A673 (cell line): Measurements from ENCODE around the gene CLDN11. TPM values are rescaled to one million over a fixed set of nuclear protein-coding genes. Genes with fewer than 3 reads are reported as not detected.

Experiments
- Bru-seq: library from RNA; stranded (reverse); fragments of 400-500 nt; gene quantifications from one replicate; lab custom pipeline; 2021; lab: Mats Ljungman, UMichigan
- BruChase-seq, 2 experiments: library from RNA; stranded (reverse); fragments of 400-500 nt; gene quantifications; one replicate each; lab custom pipeline; 2021; lab: Mats Ljungman, UMichigan
- BruUV-seq: library from RNA; stranded (reverse); fragments of 400-500 nt; replicated peaks from 2 replicates; lab custom pipeline; 2021; lab: Mats Ljungman, UMichigan
- CTCF ChIA-PET: fragments of 300-600 bp; sonication (Branson Sonifier 250); formaldehyde crosslinking; loops from one replicate; lab custom pipeline; 2022; ENCODE audit warnings: antibody characterized with exemption; lab: Charles Lee
- POLR2A ChIA-PET: fragments of 300-600 bp; sonication (Branson Sonifier 250); formaldehyde crosslinking; loops from one replicate; lab custom pipeline; 2022; ENCODE audit warnings: antibody characterized with exemption; ENCODE audit not compliant: low non-redundant PET; lab: Charles Lee
- DNase-seq: peaks from one replicate; pipeline ENCODE4 v3.0.0-alpha.2; 2015; ENCODE audit warnings: low spot score
- H3K27ac ChIP-seq: fragments of 200-600 bp; sonication (generic); 2 replicates; pipeline ENCODE4 v1.5.1; 2016; ENCODE audit warnings: mixed run types, low read depth, mild to moderate bottlenecking, mixed read lengths, antibody characterized with exemption, low read length; ENCODE audit not compliant: poor library complexity, severe bottlenecking
- H3K27me3 ChIP-seq: fragments of 200-600 bp; sonication (generic); replicated peaks from 2 replicates; pipeline ENCODE4 v1.6.1; 2017; ENCODE audit warnings: mixed run types, low read depth, mild to moderate bottlenecking, mixed read lengths, antibody characterized with exemption, low read length; ENCODE audit not compliant: insufficient read depth, poor library complexity
- H3K36me3 ChIP-seq: fragments of 200-600 bp; sonication (generic); 2 replicates; pipeline ENCODE4 v1.6.1; 2016; ENCODE audit warnings: mixed run types, mild to moderate bottlenecking, mixed read lengths, antibody characterized with exemption, low read length; ENCODE audit not compliant: insufficient read depth, poor library complexity, severe bottlenecking
- H3K4me1 ChIP-seq: fragments of 200-600 bp; sonication (generic); 2 replicates; pipeline ENCODE4 v1.6.1; 2017; ENCODE audit warnings: mixed run types, mild to moderate bottlenecking, mixed read lengths, antibody characterized with exemption, low read length; ENCODE audit not compliant: insufficient read depth, poor library complexity, severe bottlenecking
- H3K4me3 ChIP-seq: fragments of 200-600 bp; sonication (generic); 2 replicates; pipeline ENCODE4 v1.5.1; 2016; ENCODE audit warnings: low read depth, mixed run types, mild to moderate bottlenecking, mixed read lengths, low read length; ENCODE audit not compliant: poor library complexity, severe bottlenecking
- H3K9me3 ChIP-seq: fragments of 200-600 bp; sonication (generic); 2 replicates; pipeline ENCODE4 v1.6.1; 2016; ENCODE audit warnings: mixed run types, low read depth, mild to moderate bottlenecking, mixed read lengths, antibody characterized with exemption, low read length; ENCODE audit not compliant: poor library complexity, severe bottlenecking
- CTCF ChIP-seq: fragments of 300-800, 200-600 bp; sonication (generic); conservative IDR thresholded peaks from 2 replicates; pipeline ENCODE4 v1.5.1; 2017; ENCODE audit warnings: low read depth, mild to moderate bottlenecking, antibody characterized with exemption, low read length, moderate library complexity, mixed read lengths
- EZH2 ChIP-seq: fragments of 200-600 bp; sonication (generic); IDR thresholded peaks from 2 replicates; pipeline ENCODE4 v1.6.1; 2017; ENCODE audit warnings: borderline replicate concordance, low read depth, mild to moderate bottlenecking, mixed read lengths, antibody characterized with exemption, low read length; ENCODE audit not compliant: poor library complexity, severe bottlenecking
- intact Hi-C: fragments of 100-400 bp; cut with micrococcal nuclease; formaldehyde crosslinking; loops from one replicate; pipeline ENCODE4 v1.10.0; 2022; ENCODE audit not compliant: unreplicated experiment
- long read RNA-seq: library from polyadenylated mRNA; stranded (forward); transcript quantifications from one replicate; pipeline ENCODE4 v2.0.0, GENCODE V29; 2022
- total RNA-seq: library from RNA; stranded (reverse); gene quantifications from 2 replicates; pipeline ENCODE4 v1.2.3, GENCODE V29; 2021

CLDN11 gene
- 0.52 TPM in 1 of 2 replicates, not detected in the other for total RNA-seq
- Bru-seq, nascent RNA, result percentile 21 among the genes with signal in this experiment
- BruChase-seq, experiment 1, labeled RNA remaining after a 2-hour chase, result percentile 35 among the genes with signal in this experiment
- percentile 49 among the genes with signal in this experiment for BruChase-seq, experiment 2, labeled RNA remaining after a 6-hour chase
- long read RNA-seq, result 0 reads

- peak; percentile 33 for DNase-seq
- CTCF ChIA-PET, result no interaction called here
- no peaks in the 10 kb centered on the region for H3K36me3 ChIP-seq
- H3K4me3 ChIP-seq, result peak within 1 kb of the TSS; percentile 41
- H3K9me3 ChIP-seq, result no peaks in the 10 kb centered on the region
- intact Hi-C loops, result no loop called here
- POLR2A ChIA-PET, result no interaction called here
- H3K4me1 ChIP-seq, result no peaks in the 10 kb centered on the region
- no peak within 1 kb of the TSS for H3K27ac ChIP-seq
- no TSS peak for BruUV-seq
- TF ChIP-seq CTCF, result no peak
- TF ChIP-seq EZH2, result no peak
- no peaks in the 10 kb centered on the region for H3K27me3 ChIP-seq
These were observed at the start of gene CLDN11 for GRCh38 chr3:170418422-170419398. TSS of gene CLDN11 (plus strand) at chr3:170418868. CDS start at chr3:170419067, 199 bp downstream.

- Histone ChIP-seq H3K27ac (no peak overlapping the region), H3K27me3 (no peaks in the 10 kb centered on the region), H3K4me1 (no peaks in the 10 kb centered on the region), H3K4me3 (no peak overlapping the region), H3K9me3 (no peaks in the 10 kb centered on the region), H3K36me3 (no peaks in the 10 kb centered on the region)
- CTCF ChIA-PET, result interaction anchor here (0.5 to 0.7 kb wide), 2 partner anchors 92 to 1771 kb away, joined by 5 to 6 read pairs; no protein-coding TSS in a partner anchor
- DNase-seq, result no peak
- BruUV-seq, result no TSS peak
- intact Hi-C loops, result no loop called here
- POLR2A ChIA-PET, result no interaction called here
- TF ChIP-seq EZH2, result no peak
- peak; percentile 53 for TF ChIP-seq CTCF
These were observed 49.7 kb upstream of the CLDN11 start for GRCh38 chr3:170368921-170369320.

- no peak for DNase-seq
- no peaks in the 10 kb centered on the region for H3K27me3 ChIP-seq
- H3K9me3 ChIP-seq, result no peaks in the 10 kb centered on the region
- no peaks in the 10 kb centered on the region for H3K4me1 ChIP-seq
- CTCF ChIA-PET, result no interaction called here
- BruUV-seq, result no TSS peak
- peak overlapping the region; percentile 20 for H3K27ac ChIP-seq
- H3K4me3 ChIP-seq, result no peak overlapping the region
- TF ChIP-seq CTCF (no peak), EZH2 (no peak)
- intact Hi-C loops, result no loop called here
- POLR2A ChIA-PET, result no interaction called here
- no peaks in the 10 kb centered on the region for H3K36me3 ChIP-seq
These were observed 46.3 kb upstream of the CLDN11 start for GRCh38 chr3:170372190-170372879.
